ENCODE measurements around the gene FYB1.

FYB1 gene

GRCh38 chr5:39073767-39074016, 145.7 kb downstream of the FYB1 start:
- H3K4me3 ChIP-seq (replicated peaks; ENCODE audit: insufficient read depth, low read length): peak overlapping the region; percentile 91
- H3K27ac ChIP-seq (replicated peaks): peak overlapping the region; percentile 99
- TF ChIP-seq POLR2AphosphoS5 (IDR thresholded peaks at IDR 0.05; ENCODE audit: low read depth) (no peak), SPI1 (IDR thresholded peaks at IDR 0.05; ENCODE audit: borderline replicate concordance, low read depth) (no peak), GABPA (IDR thresholded peaks at IDR 0.05; ENCODE audit: low read depth) (no peak), REST (IDR thresholded peaks at IDR 0.05; ENCODE audit: insufficient replicate concordance, low read depth) (no peak), CTCF (IDR thresholded peaks at IDR 0.05; ENCODE audit: insufficient read depth, low read length) (no peak)
- DNase-seq (ENCODE audit: low read depth in 1 of 2, low spot score in 1 of 2): no peak
- no peaks in the 10 kb centered on the region for H3K27me3 ChIP-seq (ENCODE audit: insufficient read depth, poor library complexity, severe bottlenecking)

GRCh38 chr5:39072925-39073766, 146.2 kb downstream of the FYB1 start:
- Histone ChIP-seq H3K4me3 (replicated peaks; ENCODE audit: insufficient read depth, low read length) (peak overlapping the region; percentile 91), H3K27me3 (ENCODE audit: insufficient read depth, poor library complexity, severe bottlenecking) (no peaks in the 10 kb centered on the region), H3K27ac (replicated peaks) (peak overlapping the region; percentile 99)
- TF ChIP-seq SPI1 (IDR thresholded peaks at IDR 0.05; ENCODE audit: borderline replicate concordance, low read depth) (no peak), POLR2AphosphoS5 (IDR thresholded peaks at IDR 0.05; ENCODE audit: low read depth) (no peak), GABPA (IDR thresholded peaks at IDR 0.05; ENCODE audit: low read depth) (no peak), CTCF (IDR thresholded peaks at IDR 0.05; ENCODE audit: insufficient read depth, low read length) (no peak), REST (IDR thresholded peaks at IDR 0.05; ENCODE audit: insufficient replicate concordance, low read depth) (no peak)
- DNase-seq (ENCODE audit: low read depth in 1 of 2, low spot score in 1 of 2): peak; percentile 27 to 52

GRCh38 chr5:39068099-39068498, 151.3 kb downstream of the FYB1 start:
- Histone ChIP-seq H3K4me3 (replicated peaks; ENCODE audit: insufficient read depth, low read length) (no peak overlapping the region), H3K27ac (replicated peaks) (no peak overlapping the region), H3K27me3 (ENCODE audit: insufficient read depth, poor library complexity, severe bottlenecking) (no peaks in the 10 kb centered on the region)
- no peak for TF ChIP-seq GABPA (IDR thresholded peaks at IDR 0.05; ENCODE audit: low read depth)
- no peak for TF ChIP-seq REST (IDR thresholded peaks at IDR 0.05; ENCODE audit: insufficient replicate concordance, low read depth)
- TF ChIP-seq SPI1 (IDR thresholded peaks at IDR 0.05; ENCODE audit: borderline replicate concordance, low read depth): no peak
- no peak for TF ChIP-seq CTCF (IDR thresholded peaks at IDR 0.05; ENCODE audit: insufficient read depth, low read length)
- TF ChIP-seq POLR2AphosphoS5 (IDR thresholded peaks at IDR 0.05; ENCODE audit: low read depth): no peak
- no peak for DNase-seq (ENCODE audit: low read depth in 1 of 2, low spot score in 1 of 2)

All from HL-60 (cell line).